ENCODE results near the gene GAGE12J.
"Not testable (repeated sequence)": the region's sequence is repeated elsewhere in the genome, so short reads cannot be mapped to it uniquely, and the experiment has no call there.

GAGE12J gene

GRCh38 chrX:49290215-49290614 is 31.6 kb upstream of the GAGE12J start:
- no peaks in the 10 kb centered on the region for H3K36me3 ChIP-seq (ENCODE audit: control insufficient read depth, insufficient read depth, low read length)
- H3K27me3 ChIP-seq (ENCODE audit: control insufficient read depth, insufficient read depth, low read length): no peaks in the 10 kb centered on the region
- no peak overlapping the region for H3K4me3 ChIP-seq (ENCODE audit: low read length)
- H3K9me3 ChIP-seq (ENCODE audit: control insufficient read depth, low read length): no peaks in the 10 kb centered on the region
- H3K4me1 ChIP-seq (ENCODE audit: control insufficient read depth, insufficient read depth, low read length): no peaks in the 10 kb centered on the region
- H3K9ac ChIP-seq (ENCODE audit: low read length): no peak overlapping the region

- no peaks in the 10 kb centered on the region for H3K27me3 ChIP-seq (ENCODE audit: control insufficient read depth, insufficient read depth, low read length)
- no peak overlapping the region for H3K4me3 ChIP-seq (ENCODE audit: low read length)
- no peaks in the 10 kb centered on the region for H3K4me1 ChIP-seq (ENCODE audit: control insufficient read depth, insufficient read depth, low read length)
- H3K9me3 ChIP-seq (ENCODE audit: control insufficient read depth, low read length): no peaks in the 10 kb centered on the region
- H3K9ac ChIP-seq (ENCODE audit: low read length): no peak overlapping the region
- H3K36me3 ChIP-seq (ENCODE audit: control insufficient read depth, insufficient read depth, low read length): no peaks in the 10 kb centered on the region
Observed at GRCh38 chrX:49291615-49292337, 30.1 kb upstream of the GAGE12J start.

DNA sequence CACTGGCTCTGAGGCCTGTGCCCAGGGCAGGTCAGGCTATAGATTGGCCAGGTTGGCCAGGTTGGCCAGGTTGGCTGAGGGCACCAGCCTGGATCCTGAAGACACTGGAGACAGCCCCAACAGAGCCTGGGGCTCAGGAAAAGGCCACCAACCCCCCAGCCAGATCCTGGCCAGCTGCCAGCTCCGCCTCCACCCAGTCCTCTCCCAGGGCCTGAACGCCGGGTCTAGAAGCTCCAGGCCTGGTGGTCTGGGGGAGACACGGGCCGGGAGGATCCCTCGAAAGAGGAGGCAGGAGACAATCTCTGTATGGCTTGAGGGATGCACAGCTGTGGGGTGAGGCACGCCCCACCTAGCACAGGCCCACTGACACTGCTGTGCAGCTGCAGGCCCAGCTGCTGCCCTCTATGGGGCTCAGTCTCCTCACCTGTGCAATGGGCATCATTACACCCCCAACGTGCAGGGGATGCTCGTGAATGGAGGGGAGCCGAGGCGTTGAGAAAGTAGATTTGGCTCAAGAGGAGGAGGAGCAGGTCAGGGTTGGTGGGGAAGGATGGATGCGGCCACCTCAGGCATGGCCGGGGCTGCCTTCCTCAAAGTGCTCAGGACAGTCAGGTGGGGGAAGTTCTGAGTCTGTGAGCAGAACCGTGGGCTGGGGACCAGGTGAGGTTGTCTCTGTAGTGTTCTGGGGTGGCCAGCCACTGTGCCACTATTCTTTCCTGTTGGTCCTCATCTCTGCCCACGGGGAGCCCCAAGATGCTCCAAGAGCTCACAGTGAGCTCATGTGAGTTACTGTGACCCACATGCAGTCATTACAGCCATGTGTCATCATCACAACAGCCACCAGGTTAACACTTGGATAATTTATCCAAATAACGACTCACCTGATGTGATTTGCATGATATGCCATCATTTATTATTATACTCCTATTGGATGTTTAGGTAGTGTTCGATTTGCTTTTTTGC is 29.2 kb upstream of the GAGE12J start:
- no peaks in the 10 kb centered on the region for H3K36me3 ChIP-seq (ENCODE audit: control insufficient read depth, insufficient read depth, low read length)
- no peaks in the 10 kb centered on the region for H3K9me3 ChIP-seq (ENCODE audit: control insufficient read depth, low read length)
- H3K4me1 ChIP-seq (ENCODE audit: control insufficient read depth, insufficient read depth, low read length): no peaks in the 10 kb centered on the region
- H3K9ac ChIP-seq (ENCODE audit: low read length): no peak overlapping the region
- no peaks in the 10 kb centered on the region for H3K27me3 ChIP-seq (ENCODE audit: control insufficient read depth, insufficient read depth, low read length)
- no peak overlapping the region for H3K4me3 ChIP-seq (ENCODE audit: low read length)

GRCh38 chrX:49299293-49299692 is 22.5 kb upstream of the GAGE12J start:
- not testable (repeated sequence) for H3K36me3 ChIP-seq (ENCODE audit: control insufficient read depth, insufficient read depth, low read length); H3K9me3 ChIP-seq (ENCODE audit: control insufficient read depth, low read length); H3K4me1 ChIP-seq (ENCODE audit: control insufficient read depth, insufficient read depth, low read length); H3K9ac ChIP-seq (ENCODE audit: low read length); H3K4me3 ChIP-seq (ENCODE audit: low read length); H3K27me3 ChIP-seq (ENCODE audit: control insufficient read depth, insufficient read depth, low read length)

DNA sequence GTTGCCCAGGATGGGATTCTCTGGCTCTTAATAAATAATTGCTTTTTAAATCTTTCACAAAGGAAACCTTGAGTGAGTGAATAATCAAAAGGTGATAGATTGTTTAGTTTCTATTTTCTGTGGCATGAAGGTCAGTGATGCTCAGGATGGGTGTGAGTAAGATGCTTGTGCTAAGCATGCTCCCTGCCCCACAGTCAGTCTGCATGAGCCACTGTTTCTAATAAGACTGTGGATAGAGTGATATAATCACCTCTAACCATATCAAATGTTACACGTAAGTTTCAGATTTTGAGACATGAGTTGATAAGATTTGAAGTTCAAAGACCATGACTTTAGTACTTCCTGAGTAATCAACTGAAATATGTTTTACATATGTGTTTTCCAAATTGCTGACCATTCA is 21.1 kb upstream of the GAGE12J start:
- no peak overlapping the region for H3K4me3 ChIP-seq (ENCODE audit: low read length)
- H3K9me3 ChIP-seq (ENCODE audit: control insufficient read depth, low read length): no peaks in the 10 kb centered on the region
- H3K27me3 ChIP-seq (ENCODE audit: control insufficient read depth, insufficient read depth, low read length): no peaks in the 10 kb centered on the region
- no peaks in the 10 kb centered on the region for H3K36me3 ChIP-seq (ENCODE audit: control insufficient read depth, insufficient read depth, low read length)
- H3K9ac ChIP-seq (ENCODE audit: low read length): no peak overlapping the region
- no peaks in the 10 kb centered on the region for H3K4me1 ChIP-seq (ENCODE audit: control insufficient read depth, insufficient read depth, low read length)

GRCh38 chrX:49303346-49303745 is 18.5 kb upstream of the GAGE12J start, which contains the start of gene GAGE10:
TSS of gene GAGE10 (plus strand) at chrX:49303646. CDS start at chrX:49304860, 1,214 bp downstream.
- H3K4me1 ChIP-seq (ENCODE audit: control insufficient read depth, insufficient read depth, low read length): no peaks in the 10 kb centered on the region
- H3K4me3 ChIP-seq (ENCODE audit: low read length): no peak within 1 kb of the TSS
- H3K27me3 ChIP-seq (ENCODE audit: control insufficient read depth, insufficient read depth, low read length): no peaks in the 10 kb centered on the region
- H3K9me3 ChIP-seq (ENCODE audit: control insufficient read depth, low read length): no peaks in the 10 kb centered on the region
- H3K36me3 ChIP-seq (ENCODE audit: control insufficient read depth, insufficient read depth, low read length): no peaks in the 10 kb centered on the region
- no peak within 1 kb of the TSS for H3K9ac ChIP-seq (ENCODE audit: low read length)

DNA sequence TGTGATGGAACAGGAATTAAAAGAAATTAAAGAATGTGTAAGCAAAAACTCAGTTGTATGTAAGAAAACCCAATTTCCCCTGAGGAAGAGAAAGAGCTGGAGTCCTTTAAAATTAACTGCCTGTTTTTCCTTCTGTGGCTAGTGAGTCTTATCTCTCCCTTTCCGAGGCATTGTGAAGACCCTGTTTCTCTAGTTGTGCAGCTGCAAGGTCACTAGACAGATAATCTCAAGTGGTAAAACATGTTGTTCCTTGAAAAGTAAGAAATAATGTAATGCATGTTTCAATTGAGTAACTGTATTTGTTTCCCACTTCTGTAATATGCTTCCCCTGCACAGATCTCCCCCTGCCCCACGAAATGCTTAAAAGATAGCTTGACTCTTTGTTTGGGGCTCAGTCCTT is 14.1 kb upstream of the GAGE12J start:
- H3K9ac ChIP-seq (ENCODE audit: low read length); H3K27me3 ChIP-seq (ENCODE audit: control insufficient read depth, insufficient read depth, low read length); H3K4me1 ChIP-seq (ENCODE audit: control insufficient read depth, insufficient read depth, low read length); H3K9me3 ChIP-seq (ENCODE audit: control insufficient read depth, low read length); H3K4me3 ChIP-seq (ENCODE audit: low read length); H3K36me3 ChIP-seq (ENCODE audit: control insufficient read depth, insufficient read depth, low read length): not testable (repeated sequence)

DNA sequence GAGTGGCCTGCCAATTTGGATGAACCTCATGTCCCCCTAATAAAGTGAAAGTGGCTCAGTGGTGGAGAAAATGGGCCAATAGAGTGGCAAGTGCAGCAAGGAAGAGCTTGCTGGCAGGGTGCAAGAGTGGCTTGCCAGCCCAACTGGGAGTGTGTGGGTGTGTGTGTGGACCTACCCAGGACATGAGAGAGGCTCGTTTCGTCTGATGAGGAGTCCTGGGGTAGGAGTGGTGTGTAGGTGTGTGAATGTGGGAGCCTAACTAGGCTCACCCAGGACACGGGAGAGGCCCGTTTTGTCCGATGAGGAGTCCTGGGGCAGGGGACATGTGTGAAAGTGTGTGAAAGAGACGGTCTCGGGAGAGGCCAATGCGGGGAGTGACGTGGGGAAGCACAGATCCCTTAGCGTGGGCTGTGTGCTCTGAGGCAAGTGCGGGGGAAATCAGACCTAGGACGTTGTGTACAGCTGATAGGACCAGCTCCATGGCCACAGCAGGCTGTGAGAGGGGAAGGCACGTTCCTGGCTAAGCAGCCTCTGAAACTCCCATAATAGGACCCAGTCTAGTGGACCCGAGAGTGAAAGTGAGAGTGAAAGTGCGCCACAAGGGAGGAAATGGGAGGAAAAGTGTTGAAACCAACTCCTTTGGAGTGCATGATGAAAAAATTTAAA is 13.1 kb upstream of the GAGE12J start:
- Histone ChIP-seq H3K4me3 (ENCODE audit: low read length) (no peak overlapping the region), H3K27me3 (ENCODE audit: control insufficient read depth, insufficient read depth, low read length) (no peaks in the 10 kb centered on the region), H3K9me3 (ENCODE audit: control insufficient read depth, low read length) (no peaks in the 10 kb centered on the region), H3K9ac (ENCODE audit: low read length) (no peak overlapping the region), H3K4me1 (ENCODE audit: control insufficient read depth, insufficient read depth, low read length) (no peaks in the 10 kb centered on the region), H3K36me3 (ENCODE audit: control insufficient read depth, insufficient read depth, low read length) (no peaks in the 10 kb centered on the region)

GRCh38 chrX:49309401-49309981 is 12.3 kb upstream of the GAGE12J start:
- Histone ChIP-seq H3K9me3 (ENCODE audit: control insufficient read depth, low read length) (no peaks in the 10 kb centered on the region), H3K4me1 (ENCODE audit: control insufficient read depth, insufficient read depth, low read length) (no peaks in the 10 kb centered on the region), H3K36me3 (ENCODE audit: control insufficient read depth, insufficient read depth, low read length) (no peaks in the 10 kb centered on the region), H3K27me3 (ENCODE audit: control insufficient read depth, insufficient read depth, low read length) (no peaks in the 10 kb centered on the region), H3K4me3 (ENCODE audit: low read length) (no peak overlapping the region), H3K9ac (ENCODE audit: low read length) (peak overlapping the region; percentile 68)

DNA sequence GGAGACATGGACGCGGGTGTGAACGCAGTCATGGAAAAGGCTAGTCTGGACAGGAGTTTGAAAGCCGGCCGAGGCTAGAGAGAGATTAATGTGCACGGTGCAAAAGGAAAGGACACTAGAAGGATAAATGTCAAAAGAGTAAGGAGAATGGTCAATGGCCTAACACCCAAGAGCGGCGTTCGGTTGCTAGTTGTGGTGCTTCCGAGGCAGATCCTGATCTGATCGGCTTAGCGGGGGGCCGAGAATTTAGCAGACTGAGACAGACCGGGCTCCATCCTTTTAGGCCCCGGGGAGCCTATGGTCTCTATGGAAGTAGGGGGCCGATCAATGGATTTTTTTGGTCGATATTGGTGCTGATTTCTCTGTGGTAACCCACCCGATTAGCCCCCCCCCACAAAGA is 11.5 kb upstream of the GAGE12J start:
- H3K9me3 ChIP-seq (ENCODE audit: control insufficient read depth, low read length): no peaks in the 10 kb centered on the region
- H3K4me1 ChIP-seq (ENCODE audit: control insufficient read depth, insufficient read depth, low read length): no peaks in the 10 kb centered on the region
- no peak overlapping the region for H3K4me3 ChIP-seq (ENCODE audit: low read length)
- H3K27me3 ChIP-seq (ENCODE audit: control insufficient read depth, insufficient read depth, low read length): no peaks in the 10 kb centered on the region
- no peak overlapping the region for H3K9ac ChIP-seq (ENCODE audit: low read length)
- no peaks in the 10 kb centered on the region for H3K36me3 ChIP-seq (ENCODE audit: control insufficient read depth, insufficient read depth, low read length)

- H3K4me3 ChIP-seq (ENCODE audit: low read length): no peak overlapping the region
- no peaks in the 10 kb centered on the region for H3K4me1 ChIP-seq (ENCODE audit: control insufficient read depth, insufficient read depth, low read length)
- H3K27me3 ChIP-seq (ENCODE audit: control insufficient read depth, insufficient read depth, low read length): no peaks in the 10 kb centered on the region
- H3K36me3 ChIP-seq (ENCODE audit: control insufficient read depth, insufficient read depth, low read length): no peaks in the 10 kb centered on the region
- H3K9ac ChIP-seq (ENCODE audit: low read length): no peak overlapping the region
- H3K9me3 ChIP-seq (ENCODE audit: control insufficient read depth, low read length): no peaks in the 10 kb centered on the region
Observed at GRCh38 chrX:49312176-49312575, 9.7 kb upstream of the GAGE12J start.
